EH (cell line): ENCODE data around the gene ELOVL7.
A peak's percentile ranks its signal among the peaks of the same experiment; 100 is the strongest.
"Not testable (repeated sequence)": the region's sequence is repeated elsewhere in the genome, so short reads cannot be mapped to it uniquely, and the experiment has no call there.

Source experiments
- DNase-seq: peaks from one replicate; pipeline ENCODE4 v3.0.0-alpha.2; 2015; ENCODE audit warnings: low read depth

ELOVL7 gene

DNA sequence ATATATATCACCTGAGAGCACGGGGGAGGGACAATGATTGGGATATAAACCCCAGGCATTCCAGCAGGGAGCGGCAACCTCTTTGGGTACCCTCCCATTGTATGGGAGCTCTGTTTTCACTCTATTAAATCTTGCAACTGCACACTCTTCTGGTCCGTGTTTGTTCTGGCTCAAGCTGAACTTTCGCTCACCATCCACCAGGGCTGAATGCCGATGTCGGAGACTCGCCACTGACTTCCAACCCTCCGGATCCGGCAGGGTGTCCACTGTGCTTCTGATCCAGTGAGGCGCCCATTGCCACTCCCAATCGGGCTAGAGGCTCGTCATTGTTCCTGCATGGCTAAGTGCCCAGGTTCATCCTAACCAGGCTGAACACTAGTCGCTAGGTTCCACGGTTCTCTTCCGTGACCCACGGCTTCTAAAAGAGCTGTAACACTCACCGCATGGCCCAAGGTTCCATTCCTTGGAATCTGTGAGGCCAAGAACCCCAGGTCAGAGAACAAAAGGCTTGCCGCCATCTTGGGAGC, 48.6 kb downstream of the ELOVL7 start:
- DNase-seq: not testable (repeated sequence)

DNA sequence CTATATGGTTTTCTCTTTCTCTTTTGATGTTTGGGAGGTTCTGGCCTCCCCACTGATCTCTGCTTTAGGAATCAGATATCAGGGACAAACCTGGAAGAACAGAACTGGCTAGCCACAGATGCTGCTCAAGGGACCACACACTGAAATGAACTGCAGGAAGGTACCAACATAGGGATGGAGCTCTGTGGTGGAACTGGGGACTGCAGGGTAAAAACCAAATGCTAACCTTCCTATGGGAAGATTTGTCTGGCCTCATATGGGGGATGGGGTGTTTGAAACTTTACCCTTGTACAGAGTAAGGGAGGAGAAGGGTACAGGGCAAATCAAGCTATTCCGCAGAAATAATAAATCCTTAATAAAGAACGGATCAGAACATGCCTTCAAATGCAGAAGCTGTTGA, 49.4 kb downstream of the ELOVL7 start:
- DNase-seq: no peak

DNA sequence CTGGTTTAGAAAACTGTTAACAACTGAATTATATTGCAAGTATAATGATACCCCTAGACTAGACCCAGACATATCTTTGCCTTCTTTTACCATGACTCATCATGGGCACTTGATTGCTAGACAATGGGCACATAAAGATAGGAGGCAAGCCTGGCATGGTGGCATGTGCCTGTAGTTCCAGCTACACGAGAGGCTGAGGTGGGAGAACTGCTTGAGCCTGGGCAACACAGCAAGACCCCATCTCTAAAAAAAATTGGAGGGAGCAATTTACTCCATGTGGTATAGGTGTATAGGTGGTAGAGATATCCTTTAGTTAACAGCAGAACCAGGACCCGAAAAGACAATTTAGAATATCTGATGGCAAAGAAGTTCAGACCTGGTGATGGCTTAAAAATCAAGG, 51.6 kb downstream of the ELOVL7 start:
- DNase-seq: no peak

DNA sequence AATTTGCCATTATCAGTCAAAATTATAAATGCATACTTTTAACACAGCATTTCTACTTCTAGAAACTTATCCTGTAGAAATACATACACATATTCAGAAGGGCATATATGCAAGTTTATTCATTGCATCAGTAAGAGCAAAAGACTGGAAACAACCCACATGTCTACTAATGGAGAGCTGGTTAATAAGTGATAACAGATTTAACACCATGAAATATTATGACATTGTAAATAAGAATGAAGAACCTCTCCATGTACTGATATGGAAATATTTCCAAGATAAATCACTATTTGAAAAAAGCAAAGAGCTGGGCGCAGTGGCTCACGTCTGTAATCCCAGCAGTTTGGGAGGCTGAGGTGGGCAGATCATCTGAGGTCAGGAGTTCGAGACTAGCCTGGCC, 54.5 kb downstream of the ELOVL7 start:
- no peak for DNase-seq

DNA sequence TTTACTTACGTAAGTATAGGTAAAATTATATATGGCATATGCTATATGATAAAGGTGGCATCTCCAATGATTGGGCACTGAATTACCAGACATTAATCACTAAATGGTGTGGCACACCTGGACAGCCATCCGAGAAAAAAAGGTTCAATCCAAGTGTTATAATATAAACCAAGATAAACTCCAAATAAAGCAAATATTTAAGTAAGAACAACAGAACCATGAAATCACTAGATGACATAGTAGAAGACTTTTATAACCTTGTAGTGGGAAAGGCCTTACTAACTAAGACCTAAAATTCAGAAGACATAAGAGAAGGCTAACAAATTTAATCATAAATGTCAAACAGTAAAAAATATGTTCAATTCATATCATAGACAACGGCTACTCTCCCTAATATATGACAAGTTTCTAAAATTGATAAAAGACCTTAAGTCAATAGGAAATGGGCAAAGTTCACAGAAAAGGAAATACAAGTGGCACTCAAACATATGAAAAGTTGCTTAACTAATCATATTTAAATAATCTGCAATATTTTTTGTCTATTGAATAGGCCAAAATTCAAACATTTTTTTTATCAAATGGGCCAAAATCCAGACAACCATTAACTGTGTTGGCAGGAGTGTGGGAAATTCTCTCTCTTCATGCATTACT, 55.1 kb downstream of the ELOVL7 start:
- no peak for DNase-seq

DNA sequence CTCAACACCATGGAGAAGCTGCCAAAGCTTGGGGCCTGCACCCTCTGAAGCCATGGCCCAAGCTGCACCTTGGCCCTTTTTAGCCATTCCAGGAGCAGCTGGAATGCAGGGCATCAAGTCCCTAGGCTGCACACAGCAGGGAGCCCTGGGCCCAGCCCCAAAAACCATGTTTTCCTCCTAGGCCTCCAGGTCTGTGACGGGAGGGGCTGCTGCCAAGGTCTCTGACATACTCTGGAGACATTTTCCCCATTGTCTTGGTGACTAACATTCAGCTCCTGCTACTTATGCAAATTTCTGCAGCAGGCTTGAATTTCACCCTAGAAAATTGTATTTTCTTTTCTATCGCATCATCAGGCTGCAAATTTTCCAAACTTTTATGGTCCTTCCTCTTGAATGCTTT, 64.6 kb downstream of the ELOVL7 start:
- peak; percentile 4 for DNase-seq

DNA sequence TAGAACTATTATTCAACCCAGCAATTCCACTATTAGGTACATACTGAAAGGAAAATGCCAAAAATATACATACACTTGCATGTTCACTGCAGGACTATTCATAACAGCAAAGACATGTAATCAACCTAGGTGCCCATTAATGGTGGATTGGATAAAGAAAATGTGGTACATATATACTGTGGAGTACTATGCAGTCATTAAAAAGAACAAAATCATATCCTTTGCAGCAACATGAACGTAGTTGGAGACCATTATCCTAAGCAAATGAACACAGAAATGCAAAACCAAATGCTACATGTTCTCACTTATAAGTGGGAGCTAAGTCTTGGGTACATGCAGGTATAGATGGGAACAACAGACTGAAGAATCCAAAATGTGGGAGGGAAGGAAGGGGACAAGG, 67.7 kb downstream of the ELOVL7 start:
- DNase-seq: no peak

DNA sequence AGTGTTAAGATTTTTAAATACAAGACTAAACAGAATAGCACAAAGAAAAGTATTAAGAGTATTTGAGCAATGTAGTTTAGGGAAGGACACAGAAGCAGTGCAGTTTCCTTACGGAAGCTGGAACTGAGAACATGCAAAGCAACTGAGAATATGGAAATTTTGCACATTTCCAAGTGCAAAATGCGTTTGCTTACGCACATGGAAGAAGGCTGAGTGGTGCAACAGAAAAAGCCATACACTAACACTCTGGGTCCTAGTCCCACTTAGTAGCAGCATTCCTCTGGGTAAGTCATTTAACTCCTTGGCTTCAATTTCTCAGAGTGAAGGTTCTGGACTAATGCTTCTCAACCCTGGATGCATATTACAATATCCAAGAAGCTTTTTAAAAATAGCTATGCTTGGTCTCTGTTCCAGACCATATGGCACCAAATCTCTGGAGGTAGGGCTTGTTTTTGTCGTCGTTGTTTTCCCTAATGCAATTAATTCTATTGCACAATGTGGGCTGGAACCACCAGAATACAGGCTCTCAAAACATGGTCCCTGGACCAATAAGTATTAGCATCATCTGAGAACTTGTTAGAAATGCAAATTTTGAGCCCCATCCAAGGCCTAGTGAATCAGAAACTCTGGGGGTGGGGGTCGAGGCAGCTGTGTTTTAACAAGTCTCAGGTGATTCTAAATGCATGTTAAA, 78.9 kb downstream of the ELOVL7 start:
- DNase-seq: no peak

DNA sequence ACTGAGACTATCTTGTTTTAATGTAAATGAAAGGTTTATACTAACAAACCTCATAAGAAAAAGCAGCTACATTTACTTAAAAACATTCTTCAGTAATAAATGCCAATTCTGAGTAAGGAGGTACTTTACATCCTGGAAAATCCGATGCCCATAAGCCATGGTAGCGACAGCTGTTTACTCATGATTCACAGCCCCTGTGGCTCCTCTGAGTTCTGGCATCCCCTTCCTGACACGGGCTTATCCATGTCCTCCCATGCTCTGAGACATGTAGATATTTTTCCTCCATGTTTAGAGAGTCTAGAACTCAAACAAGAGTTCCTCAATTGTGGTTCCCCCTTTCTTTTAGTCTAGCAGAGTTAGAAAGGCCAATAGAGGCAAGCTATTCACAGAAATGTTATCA, 81.0 kb downstream of the ELOVL7 start:
- no peak for DNase-seq

DNA sequence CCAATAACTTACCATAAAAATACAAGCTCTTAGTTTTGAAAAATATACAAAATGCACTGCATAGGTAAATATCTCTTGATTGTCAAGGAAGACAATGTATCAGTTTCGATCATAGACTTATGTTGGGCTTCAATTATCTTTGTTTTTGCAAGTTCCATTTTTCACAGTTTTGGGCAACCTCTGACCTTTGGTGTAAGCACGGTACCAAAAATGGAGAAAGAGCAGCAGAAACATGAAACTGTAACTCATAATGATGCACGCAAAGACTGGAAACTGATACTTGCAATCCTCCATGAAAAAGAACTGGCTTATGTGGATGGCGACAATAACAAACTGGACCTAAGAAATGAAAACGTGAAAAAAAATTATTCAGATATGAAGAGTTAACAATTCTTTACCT, 89.6 kb downstream of the ELOVL7 start:
- DNase-seq: no peak

DNA sequence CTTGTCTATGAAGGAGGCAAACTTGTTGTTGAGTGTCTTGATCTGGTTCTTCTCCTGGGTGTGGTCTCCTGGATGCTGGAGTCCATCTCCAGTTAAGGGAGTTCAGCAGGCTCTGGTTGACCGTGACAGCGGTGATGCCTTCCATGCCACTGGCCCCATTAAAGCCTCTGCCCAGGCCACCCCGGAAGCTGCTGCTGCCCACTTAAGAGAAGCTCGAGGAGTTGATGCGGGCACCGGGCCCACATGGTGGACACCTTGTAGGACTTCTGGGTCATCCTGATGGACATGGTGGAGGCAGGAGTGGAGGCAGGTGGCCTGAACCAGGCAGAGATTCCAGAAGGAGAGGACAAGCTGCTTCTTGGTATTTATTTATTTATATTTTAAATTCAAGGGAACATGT, 99.4 kb downstream of the ELOVL7 start:
- no peak for DNase-seq

DNA sequence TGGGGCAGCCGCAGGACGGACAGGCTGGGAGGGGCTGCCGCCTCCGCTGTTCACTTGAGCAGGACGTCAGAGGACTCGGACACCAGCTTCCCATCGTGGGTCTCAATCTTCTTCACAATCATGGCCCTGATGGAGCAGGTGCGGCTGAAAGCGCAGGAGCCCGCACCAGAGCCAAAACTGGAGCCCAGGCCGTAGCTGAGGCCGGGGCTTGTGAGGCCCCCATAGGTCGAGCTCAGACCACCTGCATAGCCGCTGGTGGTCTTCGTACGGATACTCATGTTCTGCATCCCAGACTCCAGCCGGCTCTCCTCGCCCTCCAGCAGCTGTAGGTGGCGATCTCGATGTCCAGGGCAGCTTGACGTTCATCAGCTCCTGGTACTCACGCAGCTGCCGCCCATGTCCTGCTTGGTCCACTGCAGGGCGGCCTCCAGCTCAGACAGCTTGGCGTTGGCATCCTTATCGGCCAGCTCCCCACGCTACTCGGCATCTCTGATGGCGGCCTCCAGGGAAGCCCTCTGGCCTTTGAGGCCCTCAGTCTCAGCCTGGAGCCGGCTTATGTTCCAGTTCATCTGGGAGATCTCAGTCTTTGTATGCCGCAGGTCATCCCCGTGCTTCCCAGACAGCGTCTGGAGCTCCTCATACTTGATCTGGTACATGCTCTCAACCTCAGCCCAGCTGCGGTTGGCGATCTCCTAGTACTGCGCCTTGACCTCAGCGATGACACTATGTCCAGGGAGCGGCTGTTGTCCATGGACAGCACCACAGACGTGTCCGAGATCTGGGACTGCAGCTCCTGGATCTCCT, 100.4 kb downstream of the ELOVL7 start:
- no peak for DNase-seq

DNA sequence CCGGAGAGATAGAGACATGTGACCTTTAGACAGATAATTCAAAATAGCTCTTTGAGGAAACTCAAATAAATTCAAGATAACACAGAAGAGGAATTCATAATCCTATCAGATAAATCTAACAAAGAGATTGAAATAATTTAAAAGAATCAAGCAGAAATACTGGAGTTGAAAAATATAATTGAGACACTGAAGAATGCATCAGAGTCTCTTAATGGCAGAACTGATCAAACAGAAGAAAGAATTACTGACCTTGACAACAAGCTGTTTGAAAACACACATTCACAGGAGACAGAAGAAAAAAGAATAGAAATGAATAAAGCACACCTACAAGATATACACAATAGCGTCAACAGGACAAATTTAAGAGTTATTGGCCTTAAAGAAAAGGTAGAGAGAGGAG, 103.7 kb downstream of the ELOVL7 start:
- DNase-seq: no peak

DNA sequence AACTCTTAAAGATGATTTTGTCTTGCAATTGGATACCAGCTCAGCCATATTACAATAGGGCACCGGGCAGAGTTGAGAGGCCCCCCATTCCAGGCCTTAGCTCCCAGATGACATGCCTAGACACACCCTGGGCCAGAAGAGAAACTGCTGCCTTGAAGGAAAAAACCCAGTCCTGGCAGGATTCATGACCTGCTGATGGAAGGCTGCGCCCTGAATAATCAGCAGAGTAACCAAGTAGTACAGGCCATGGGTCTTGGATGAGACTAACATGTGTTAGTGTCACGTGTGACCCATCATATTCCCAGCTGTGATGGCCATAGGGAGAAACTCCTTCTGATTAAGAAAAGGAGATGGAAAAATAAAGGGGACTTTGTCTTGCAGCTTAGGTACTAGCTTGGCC, 105.1 kb downstream of the ELOVL7 start:
- no peak for DNase-seq

DNA sequence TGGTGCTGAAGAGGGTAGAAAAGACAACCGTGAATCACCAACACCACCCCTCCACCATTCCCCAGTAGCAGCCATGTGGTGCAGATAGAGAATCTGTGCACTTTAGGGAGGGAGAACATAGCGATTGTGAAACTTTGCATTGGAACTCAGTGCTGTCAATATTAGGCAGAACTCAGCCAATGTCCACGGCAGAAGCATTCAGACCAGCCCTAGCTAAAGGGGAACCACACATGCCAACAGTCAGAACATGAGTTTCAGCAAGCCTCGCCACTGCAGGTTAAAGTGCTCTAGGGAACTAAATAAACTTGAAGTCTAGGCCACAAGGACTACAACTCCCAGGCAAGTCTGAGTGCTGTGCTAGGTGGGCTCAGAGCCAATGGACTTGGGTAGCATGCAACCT, 105.6 kb downstream of the ELOVL7 start:
- DNase-seq: no peak

DNA sequence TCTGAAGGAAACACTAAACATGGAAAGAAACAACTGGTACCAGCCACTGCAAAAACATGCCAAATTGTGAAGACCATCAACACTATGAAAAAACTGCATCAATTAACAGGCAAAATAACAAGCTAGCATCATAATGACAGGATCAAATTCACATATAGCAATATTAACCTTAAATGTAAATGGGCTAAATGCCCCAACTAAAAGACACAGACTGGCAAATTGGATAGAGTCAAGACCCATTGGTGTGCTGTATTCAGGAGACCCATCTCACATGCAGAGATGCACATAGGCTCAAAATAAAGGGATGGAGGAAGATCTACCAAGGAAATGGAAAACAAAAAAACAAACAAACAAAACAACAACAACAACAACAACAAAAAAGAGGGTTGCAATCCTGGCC, 113.2 kb downstream of the ELOVL7 start:
- DNase-seq: not testable (repeated sequence)

DNA sequence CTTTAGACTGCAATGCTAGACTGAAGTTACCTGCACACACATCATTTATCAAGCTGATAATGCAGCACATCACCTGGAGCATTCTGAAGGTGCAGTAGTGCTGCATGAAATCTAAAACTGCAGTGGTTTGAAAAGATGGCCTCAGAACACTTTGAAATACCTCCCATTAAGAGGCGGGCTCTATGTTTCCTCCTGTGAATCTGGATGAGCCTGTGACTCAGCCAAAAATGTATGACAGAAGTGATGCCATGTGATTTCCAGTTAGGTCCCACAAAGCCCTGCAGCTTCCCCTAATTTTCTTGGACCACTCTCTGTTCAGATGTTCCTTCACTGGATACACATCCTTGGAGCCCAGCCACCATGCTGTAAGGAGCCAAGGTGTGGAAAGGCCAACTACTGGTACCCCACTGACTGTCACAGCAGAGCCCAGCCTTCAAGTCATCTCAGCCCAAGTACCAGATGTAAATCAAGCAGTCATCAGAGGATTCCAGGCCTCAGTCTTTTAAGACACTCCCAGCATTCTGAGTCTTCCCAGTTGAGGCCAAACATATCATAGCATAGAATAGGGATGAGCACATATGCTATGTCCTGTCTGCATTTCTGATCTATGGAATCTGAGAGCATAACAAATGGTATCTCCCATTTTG, 116.9 kb downstream of the ELOVL7 start:
- DNase-seq: no peak

DNA sequence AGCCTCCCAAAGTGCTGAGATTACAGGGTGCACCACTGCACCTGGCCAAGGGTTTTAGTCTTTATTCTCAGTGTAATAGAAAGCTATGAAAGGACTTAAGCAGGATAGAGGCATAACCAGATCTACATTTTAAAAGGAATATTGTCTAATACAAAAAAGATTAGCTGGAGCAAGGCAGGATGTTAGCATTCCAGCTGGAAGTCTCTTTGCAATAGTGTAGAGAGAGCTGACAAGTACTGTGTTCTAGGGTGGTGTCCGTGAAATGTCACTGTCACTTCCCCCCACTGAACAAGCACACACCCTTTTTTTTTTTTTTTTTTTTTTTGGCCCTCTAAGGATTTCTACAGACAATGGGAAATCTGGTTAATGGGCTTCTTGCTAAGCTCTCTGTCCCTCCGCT, 119.9 kb downstream of the ELOVL7 start:
- DNase-seq: no peak

DNA sequence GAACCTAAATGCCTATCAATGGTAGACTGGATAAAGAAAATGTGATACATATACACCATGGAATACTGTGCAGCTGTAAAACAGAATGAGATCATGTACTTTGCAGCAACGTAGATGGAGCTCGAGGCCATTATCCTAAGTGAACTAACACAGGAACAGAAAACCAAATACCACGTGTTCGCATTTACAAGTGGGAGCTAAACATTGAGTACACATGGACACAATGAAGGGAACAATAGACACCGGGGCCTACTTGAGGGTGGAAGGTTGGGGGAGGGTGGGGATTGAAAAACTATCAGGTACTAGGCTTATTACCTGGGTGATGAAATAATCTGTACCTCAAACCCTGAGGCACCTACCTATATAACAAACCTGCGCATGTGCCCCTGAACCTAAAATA, 121.7 kb downstream of the ELOVL7 start:
- no peak for DNase-seq

DNA sequence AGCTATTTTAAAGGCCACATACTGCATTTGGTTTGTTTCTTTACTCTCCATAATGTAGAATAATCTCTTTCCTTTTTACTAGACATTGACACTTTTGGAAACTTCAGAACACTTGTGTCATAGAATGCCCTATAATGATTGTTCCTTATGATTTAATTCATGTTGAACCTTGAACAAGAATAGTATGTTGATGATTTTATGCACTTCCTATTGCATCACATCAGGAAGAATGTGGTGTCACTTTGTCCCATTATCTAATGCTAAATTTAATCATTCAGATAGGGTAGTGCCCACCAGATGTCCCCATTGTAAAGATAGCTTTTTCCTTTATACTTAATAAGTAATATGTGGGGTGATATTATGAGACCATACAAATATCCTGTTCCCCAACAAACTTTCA, 124.7 kb downstream of the ELOVL7 start:
- no peak for DNase-seq

DNA sequence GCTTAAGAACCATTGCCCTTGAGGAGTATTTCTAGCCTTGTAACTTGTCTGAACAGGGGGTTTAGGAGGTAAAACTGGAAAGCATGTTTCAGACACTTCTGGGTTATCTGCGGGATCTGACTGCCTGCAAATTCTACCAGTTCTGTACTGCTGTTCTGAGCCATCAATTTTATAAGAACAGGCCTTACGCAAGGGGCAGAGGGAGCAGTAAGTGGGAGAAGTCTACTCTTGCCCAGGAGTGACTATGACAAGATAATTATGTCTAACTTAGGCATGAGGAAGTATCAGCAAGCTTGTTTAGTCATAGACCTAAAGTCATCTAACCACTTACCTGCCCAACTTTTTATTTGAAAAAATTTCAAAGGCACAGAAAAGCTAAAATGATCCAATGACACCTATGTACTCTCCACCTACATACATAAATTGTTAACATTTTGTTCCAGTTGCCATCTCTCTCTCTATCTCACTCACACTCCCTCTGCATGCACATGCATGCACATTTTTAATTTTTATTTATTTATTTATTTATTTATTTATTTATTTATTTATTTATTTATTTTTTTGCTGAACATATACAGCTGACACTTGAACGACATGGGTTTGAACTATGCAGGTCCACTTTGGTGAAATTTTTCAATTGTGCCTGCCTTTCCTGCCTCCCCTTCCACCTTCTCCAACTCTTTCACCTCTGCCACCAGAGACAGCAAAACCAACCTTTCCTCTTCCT, 125.7 kb downstream of the ELOVL7 start:
- DNase-seq: no peak
